Small intestine (tissue), 7 donors: ENCODE results near the gene SPOCK1. TPM values are rescaled to one million over a fixed set of nuclear protein-coding genes. Genes with fewer than 3 reads are reported as not detected.

ENCODE experiments used
- DNase-seq, 2 donors: peaks; one replicate each; pipeline versions ENCODE4 v3.0.0 to v3.0.0-alpha.2; 2013
- FAIRE-seq: peaks from 2 replicates; lab custom pipeline; 2012; peaks lifted over from hg19 to GRCh38; lab: Jason Lieb, UNC
- H3K27ac ChIP-seq, 3 donors: one replicate each; pipeline ENCODE4 v1.5.1; 2013; ENCODE audit warnings: low read length in 2 of 3, mild to moderate bottlenecking in 2 of 3, control low read depth in 1 of 3, inconsistent platforms in 1 of 3, low read depth in 1 of 3, moderate library complexity in 1 of 3
- H3K27me3 ChIP-seq, 3 donors: one replicate each; pipeline ENCODE4 v1.6.1; 2013; ENCODE audit warnings: low read length in 3 of 3, inconsistent platforms in 1 of 3; ENCODE audit not compliant: control insufficient read depth in 3 of 3, insufficient read depth in 3 of 3
- H3K36me3 ChIP-seq, 3 donors: one replicate each; pipeline ENCODE4 v1.6.1; 2013; ENCODE audit warnings: low read length in 3 of 3, inconsistent platforms in 1 of 3, low read depth in 1 of 3, mild to moderate bottlenecking in 1 of 3, moderate library complexity in 1 of 3; ENCODE audit not compliant: control insufficient read depth in 3 of 3, insufficient read depth in 2 of 3
- H3K4me1 ChIP-seq, 3 donors: one replicate each; pipeline ENCODE4 v1.6.1; 2013; ENCODE audit warnings: low read length in 2 of 3, inconsistent platforms in 1 of 3, low read depth in 1 of 3, mild to moderate bottlenecking in 1 of 3, moderate library complexity in 1 of 3; ENCODE audit not compliant: control insufficient read depth in 3 of 3, insufficient read depth in 2 of 3
- H3K4me3 ChIP-seq, 3 donors: one replicate each; pipeline ENCODE4 v1.5.1; 2013; ENCODE audit warnings: low read length in 3 of 3, control low read depth in 1 of 3, inconsistent platforms in 1 of 3, low read depth in 1 of 3, mild to moderate bottlenecking in 1 of 3, moderate library complexity in 1 of 3
- H3K9me3 ChIP-seq, 2 donors: one replicate each; pipeline ENCODE4 v1.6.1; 2013; ENCODE audit warnings: low read depth in 1 of 2, low read length in 1 of 2; ENCODE audit not compliant: control insufficient read depth in 2 of 2, insufficient read depth in 1 of 2
- WGBS, 3 donors: extraction: QIAGEN DNeasy Blood & Tissue Kit; methylation state at CpG; one replicate each; pipeline ENCODE4 v1.1.7; 2013; 5-methylcytosine and 5-hydroxymethylcytosine counted together
- polyA plus RNA-seq, 4 donors: library from polyadenylated mRNA; stranded (reverse) in 3 of 4; unstranded in 1 of 4; fragments of 200-250 nt in 3 of 4; fragments of 120-200 nt in 1 of 4; gene quantifications; one replicate each; pipeline versions ENCODE4 v1.2.1 to v1.2.3, GENCODE V29; 2013
- donor health status: healthy with polysubstance abuse.
- donor health status: control.
- donor health status: control.
- donor health status: Bipolar disorder and iron deficiency.
- donor health status: healthy.

The SPOCK1 gene
- polyA plus RNA-seq, 4 donors: 0.22 to 1.1 (median 0.54) TPM

- no peaks in the 10 kb centered on the region for H3K4me1 ChIP-seq
- DNase-seq: no peak
- H3K9me3 ChIP-seq: no peaks in the 10 kb centered on the region
- 47 to 74% (median 55%) methylated on average over 3 of the region's 3 CpGs for WGBS, 3 donors
- H3K27ac ChIP-seq: no peak overlapping the region
- H3K4me3 ChIP-seq: no peak overlapping the region
- H3K27me3 ChIP-seq: peaks cover 0 to under 1% (median 0%) of the 10 kb centered on the region in 3 donors
- H3K36me3 ChIP-seq: no peaks in the 10 kb centered on the region
- no peak for FAIRE-seq
Observed at GRCh38 chr5:137201876-137202275, 297.2 kb downstream of the SPOCK1 start.

GRCh38 chr5:137200906-137201700 is 298.0 kb downstream of the SPOCK1 start:
- H3K4me1 ChIP-seq: no peaks in the 10 kb centered on the region
- H3K9me3 ChIP-seq: no peaks in the 10 kb centered on the region
- no peak overlapping the region for H3K4me3 ChIP-seq
- WGBS, 3 donors: 70 to 74% (median 72%) methylated on average over 5 of the region's 5 CpGs
- no peak overlapping the region for H3K27ac ChIP-seq
- H3K27me3 ChIP-seq: no peaks in the 10 kb centered on the region
- FAIRE-seq: no peak
- H3K36me3 ChIP-seq: no peaks in the 10 kb centered on the region
- no peak for DNase-seq

GRCh38 chr5:137199966-137200365 is 299.2 kb downstream of the SPOCK1 start:
- Histone ChIP-seq H3K4me3 (no peak overlapping the region), H3K4me1 (no peaks in the 10 kb centered on the region), H3K9me3 (no peaks in the 10 kb centered on the region), H3K27me3 (no peaks in the 10 kb centered on the region), H3K27ac (no peak overlapping the region), H3K36me3 (no peaks in the 10 kb centered on the region)
- no peak for DNase-seq
- WGBS, 3 donors: 75 to 86% (median 76%) methylated on average over 3 of the region's 3 CpGs
- FAIRE-seq: no peak

GRCh38 chr5:137199201-137199600 is 299.9 kb downstream of the SPOCK1 start:
- Histone ChIP-seq H3K27ac (no peak overlapping the region), H3K27me3 (no peaks in the 10 kb centered on the region), H3K4me3 (no peak overlapping the region), H3K4me1 (no peaks in the 10 kb centered on the region), H3K36me3 (no peaks in the 10 kb centered on the region), H3K9me3 (no peaks in the 10 kb centered on the region)
- no peak for FAIRE-seq
- no peak for DNase-seq
- 76 to 85% (median 77%) methylated on average over 6 of the region's 6 CpGs for WGBS, 3 donors

GRCh38 chr5:137195483-137195882 is 303.6 kb downstream of the SPOCK1 start:
- Histone ChIP-seq H3K9me3 (no peaks in the 10 kb centered on the region), H3K27ac (no peak overlapping the region), H3K27me3 (no peaks in the 10 kb centered on the region), H3K36me3 (no peaks in the 10 kb centered on the region), H3K4me3 (no peak overlapping the region), H3K4me1 (no peaks in the 10 kb centered on the region)
- FAIRE-seq (no peak), DNase-seq (no peak)
- WGBS, 3 donors: 84 to 85% (median 84%) methylated on average over 2 of the region's 2 CpGs

GRCh38 chr5:137194300-137194699 is 304.8 kb downstream of the SPOCK1 start:
- Histone ChIP-seq H3K27ac (no peak overlapping the region), H3K4me3 (no peak overlapping the region), H3K9me3 (no peaks in the 10 kb centered on the region), H3K27me3 (no peaks in the 10 kb centered on the region), H3K4me1 (no peaks in the 10 kb centered on the region), H3K36me3 (no peaks in the 10 kb centered on the region)
- 66 to 73% (median 71%) methylated on average over 6 to 8 of the region's 8 CpGs for WGBS, 3 donors
- FAIRE-seq (no peak), DNase-seq (no peak)

- H3K9me3 ChIP-seq: no peaks in the 10 kb centered on the region
- no peaks in the 10 kb centered on the region for H3K4me1 ChIP-seq
- H3K27ac ChIP-seq: no peak overlapping the region
- DNase-seq: no peak
- no peaks in the 10 kb centered on the region for H3K27me3 ChIP-seq
- H3K4me3 ChIP-seq: no peak overlapping the region
- 79 to 80% (median 79%) methylated on average over 3 of the region's 3 CpGs for WGBS, 3 donors
- no peak for FAIRE-seq
- no peaks in the 10 kb centered on the region for H3K36me3 ChIP-seq
Observed at GRCh38 chr5:137192293-137192743, 306.8 kb downstream of the SPOCK1 start.

- no peak for DNase-seq
- Histone ChIP-seq H3K27ac (no peak overlapping the region), H3K27me3 (no peaks in the 10 kb centered on the region), H3K4me1 (no peaks in the 10 kb centered on the region), H3K9me3 (no peaks in the 10 kb centered on the region), H3K36me3 (no peaks in the 10 kb centered on the region), H3K4me3 (no peak overlapping the region)
- 43 to 45% (median 43%) methylated on average over 2 of the region's 2 CpGs for WGBS, 3 donors
- no peak for FAIRE-seq
Observed at GRCh38 chr5:137191179-137191578, 307.9 kb downstream of the SPOCK1 start.

GRCh38 chr5:137190441-137190840 is 308.7 kb downstream of the SPOCK1 start:
- Histone ChIP-seq H3K27ac (no peak overlapping the region), H3K4me1 (no peaks in the 10 kb centered on the region), H3K36me3 (no peaks in the 10 kb centered on the region), H3K27me3 (no peaks in the 10 kb centered on the region), H3K9me3 (no peaks in the 10 kb centered on the region), H3K4me3 (no peak overlapping the region)
- DNase-seq: no peak
- FAIRE-seq: no peak
